Type B pancreatic cell (in vitro differentiated cells): ENCODE results near the gene SPPL2B. TPM values are rescaled to one million over a fixed set of nuclear protein-coding genes. Genes with fewer than 3 reads are reported as not detected.

Experiments
- DNase-seq: peaks from one replicate; pipeline ENCODE4 v3.0.0; 2021; ENCODE audit warnings: mixed read lengths; ENCODE audit not compliant: unreplicated experiment; ENCODE audit errors: extremely low spot score
- H3K27ac Mint-ChIP-seq: 2 replicates; pipeline ENCODE4 v1.8.0; 2021; ENCODE audit warnings: mild to moderate bottlenecking, mixed read lengths
- H3K27me3 Mint-ChIP-seq: 2 replicates; pipeline ENCODE4 v1.8.0; 2021; ENCODE audit warnings: mixed read lengths
- H3K36me3 Mint-ChIP-seq: 2 replicates; pipeline ENCODE4 v1.8.0; 2021; ENCODE audit warnings: mixed read lengths
- H3K4me1 Mint-ChIP-seq: one replicate; pipeline ENCODE4 v1.8.0; 2021; ENCODE audit warnings: mixed read lengths; ENCODE audit not compliant: unreplicated experiment
- H3K4me3 Mint-ChIP-seq: 2 replicates; pipeline ENCODE4 v1.8.0; 2021; ENCODE audit warnings: mild to moderate bottlenecking, mixed read lengths
- H3K9me3 Mint-ChIP-seq: 2 replicates; pipeline ENCODE4 v1.8.0; 2021; ENCODE audit warnings: mixed read lengths
- total RNA-seq: library from RNA; stranded (reverse); gene quantifications from 2 replicates; pipeline ENCODE4 v1.2.1, GENCODE V29; 2021; ENCODE audit warnings: low replicate concordance
- TF ChIP-seq, protein P1 (sequence below): fragments of 200-600 bp; sonication (generic); conservative IDR thresholded peaks from 2 replicates; pipeline ENCODE4 v1.5.0; 2021; ENCODE audit warnings: antibody characterized with exemption, mild to moderate bottlenecking

The SPPL2B gene
- total RNA-seq, 1 donor from 2014 or later = 131 TPM

- no peaks in the 10 kb centered on the region for H3K9me3 Mint-ChIP-seq
Measured at GRCh38 chr19:2283835-2284507, 44.5 kb upstream of the SPPL2B start.

GRCh38 chr19:2286402-2287140 lies 41.9 kb upstream of the SPPL2B start:
- Mint-ChIP-seq H3K4me1 (peaks cover 5% of the 10 kb centered on the region), H3K36me3 (no peaks in the 10 kb centered on the region), H3K27me3 (peaks cover 75% of the 10 kb centered on the region), H3K4me3 (no peak overlapping the region), H3K9me3 (no peaks in the 10 kb centered on the region), H3K27ac (no peak overlapping the region)
- TF ChIP-seq, protein P1, sequence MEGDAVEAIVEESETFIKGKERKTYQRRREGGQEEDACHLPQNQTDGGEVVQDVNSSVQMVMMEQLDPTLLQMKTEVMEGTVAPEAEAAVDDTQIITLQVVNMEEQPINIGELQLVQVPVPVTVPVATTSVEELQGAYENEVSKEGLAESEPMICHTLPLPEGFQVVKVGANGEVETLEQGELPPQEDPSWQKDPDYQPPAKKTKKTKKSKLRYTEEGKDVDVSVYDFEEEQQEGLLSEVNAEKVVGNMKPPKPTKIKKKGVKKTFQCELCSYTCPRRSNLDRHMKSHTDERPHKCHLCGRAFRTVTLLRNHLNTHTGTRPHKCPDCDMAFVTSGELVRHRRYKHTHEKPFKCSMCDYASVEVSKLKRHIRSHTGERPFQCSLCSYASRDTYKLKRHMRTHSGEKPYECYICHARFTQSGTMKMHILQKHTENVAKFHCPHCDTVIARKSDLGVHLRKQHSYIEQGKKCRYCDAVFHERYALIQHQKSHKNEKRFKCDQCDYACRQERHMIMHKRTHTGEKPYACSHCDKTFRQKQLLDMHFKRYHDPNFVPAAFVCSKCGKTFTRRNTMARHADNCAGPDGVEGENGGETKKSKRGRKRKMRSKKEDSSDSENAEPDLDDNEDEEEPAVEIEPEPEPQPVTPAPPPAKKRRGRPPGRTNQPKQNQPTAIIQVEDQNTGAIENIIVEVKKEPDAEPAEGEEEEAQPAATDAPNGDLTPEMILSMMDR = no peak
- no peak for DNase-seq

More at GRCh38 chr19:2283835-2284507, 44.5 kb upstream of the SPPL2B start:
- H3K4me3 Mint-ChIP-seq = no peak overlapping the region
- peaks cover 5% of the 10 kb centered on the region for H3K4me1 Mint-ChIP-seq
- DNase-seq = no peak
- no peaks in the 10 kb centered on the region for H3K36me3 Mint-ChIP-seq
- H3K27ac Mint-ChIP-seq = no peak overlapping the region
- TF ChIP-seq, protein P1 = no peak
- H3K27me3 Mint-ChIP-seq = peaks cover 55% of the 10 kb centered on the region

DNA sequence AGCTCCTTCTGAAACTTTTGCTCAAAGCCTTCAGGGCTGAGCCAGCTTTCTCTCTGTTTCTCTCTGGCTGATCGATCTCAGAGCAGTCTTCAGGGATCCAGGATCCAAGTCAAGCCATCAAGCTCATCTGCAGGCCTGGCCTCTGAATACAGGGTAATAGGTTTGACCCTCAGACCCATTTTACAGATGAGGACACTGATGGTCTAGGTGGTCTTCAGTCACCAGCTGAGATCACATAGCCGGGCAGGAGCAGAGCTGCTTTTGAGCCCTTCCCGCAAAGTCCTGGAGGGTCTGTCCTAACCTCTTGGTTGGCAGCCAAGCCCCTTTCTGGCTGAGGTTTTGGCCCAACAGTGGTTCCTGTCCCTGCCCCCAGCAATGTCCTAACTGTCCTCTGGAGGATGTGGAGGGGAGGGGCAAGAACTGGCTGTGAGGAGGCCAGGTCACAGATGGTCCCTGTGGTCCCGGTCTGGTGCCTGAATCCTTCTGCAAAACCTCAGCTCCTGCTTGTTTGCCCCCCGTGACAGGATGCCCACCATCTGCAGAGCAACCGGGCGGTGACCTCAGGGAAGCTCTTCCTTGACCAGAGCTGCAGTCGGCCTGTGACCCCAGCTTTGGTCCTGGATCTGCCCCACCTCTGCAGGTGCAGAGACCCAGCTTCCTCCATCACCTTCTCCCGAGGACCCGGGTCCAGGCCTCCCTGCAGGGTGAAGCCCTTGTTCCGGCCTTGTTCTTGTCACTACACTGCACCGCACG lies 40.7 kb upstream of the SPPL2B start:
- H3K27ac Mint-ChIP-seq = no peak overlapping the region

DNA sequence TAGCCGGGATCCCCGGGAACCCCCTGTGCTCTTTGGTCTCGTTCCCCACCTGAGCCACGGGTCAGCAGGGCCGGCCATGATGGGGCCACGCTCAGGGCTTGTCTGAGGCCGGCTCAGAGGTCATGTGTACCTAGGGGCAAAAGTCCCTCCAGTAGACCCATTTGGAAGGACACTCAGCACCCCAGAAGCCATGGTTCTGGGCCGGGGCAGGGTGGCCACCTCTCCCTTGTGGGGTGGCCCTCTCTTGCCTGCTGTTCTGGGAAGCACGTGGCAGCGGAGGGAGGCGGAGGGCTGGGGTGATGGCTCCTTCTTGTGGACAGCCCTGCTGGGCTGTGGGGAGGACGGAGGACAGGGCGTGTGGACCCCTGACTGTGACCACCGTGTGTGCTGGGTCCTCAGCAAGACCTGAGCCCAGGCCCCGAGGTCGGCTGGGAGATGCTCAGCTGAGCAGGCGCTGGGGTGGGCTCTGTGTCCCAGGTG lies 40.1 kb upstream of the SPPL2B start:
- Mint-ChIP-seq H3K36me3 (no peaks in the 10 kb centered on the region), H3K4me1 (no peaks in the 10 kb centered on the region), H3K4me3 (peak overlapping the region; percentile 58), H3K27ac (no peak overlapping the region), H3K27me3 (peaks cover 76% of the 10 kb centered on the region), H3K9me3 (no peaks in the 10 kb centered on the region)
- TF ChIP-seq, protein P1 = no peak
- DNase-seq = no peak

More for the DNA sequence above, 40.7 kb upstream of the SPPL2B start:
- TF ChIP-seq, protein P1 = no peak
- H3K4me1 Mint-ChIP-seq = peaks cover 2% of the 10 kb centered on the region
- no peak for DNase-seq
- no peak overlapping the region for H3K4me3 Mint-ChIP-seq
- H3K36me3 Mint-ChIP-seq = no peaks in the 10 kb centered on the region
- H3K27me3 Mint-ChIP-seq = peaks cover 75% of the 10 kb centered on the region
- H3K9me3 Mint-ChIP-seq = no peaks in the 10 kb centered on the region

- no peaks in the 10 kb centered on the region for H3K36me3 Mint-ChIP-seq
- peak overlapping the region; percentile 75 for H3K4me3 Mint-ChIP-seq
- H3K4me1 Mint-ChIP-seq = peaks cover 3% of the 10 kb centered on the region
- H3K27me3 Mint-ChIP-seq = peaks cover 81% of the 10 kb centered on the region
- TF ChIP-seq, protein P1 = no peak
- H3K27ac Mint-ChIP-seq = no peak overlapping the region
- no peaks in the 10 kb centered on the region for H3K9me3 Mint-ChIP-seq
- DNase-seq = no peak
Measured at GRCh38 chr19:2288818-2289713, 39.4 kb upstream of the SPPL2B start.
